ENCODE measurements around the gene ESRP2.

Gene ESRP2

GRCh38 chr16:68226116-68226515 is 9.8 kb downstream of the ESRP2 start:
- H3K9me3 ChIP-seq (ENCODE audit: control insufficient read depth, insufficient read depth, low read depth, low read length): no peaks in the 10 kb centered on the region
- H3K36me3 ChIP-seq (ENCODE audit: control insufficient read depth in 2 of 2, insufficient read depth in 1 of 2, low read length in 2 of 2): peaks cover 0 to 44% of the 10 kb centered on the region in 2 experiments; a peak in 1 of 3 replicates
- ChIA-PET POLR2A (no interaction called here), CTCF (interaction anchor here (1.0 to 1.6 kb wide), 2 partner anchors 13 to 102 kb away, joined by 4 to 5 read pairs; no protein-coding TSS in a partner anchor)
- H3K4me3 ChIP-seq (ENCODE audit: low read depth, low read length): no peak overlapping the region
- no peak overlapping the region for H3K27ac ChIP-seq (ENCODE audit: extremely low read depth, low read depth, low read length)
- TF ChIP-seq HOXC10 (CRISPR knock-in tag; IDR thresholded peaks at IDR 0.05) (no peak), ZNF16 (tag by site-specific recombination; IDR thresholded peaks at IDR 0.05; ENCODE audit: low read depth) (no peak), ZNF837 (tag by site-specific recombination; IDR thresholded peaks at IDR 0.05) (no peak), ZNF292 (tag by site-specific recombination; IDR thresholded peaks at IDR 0.05; ENCODE audit: borderline replicate concordance, low read depth) (no peak), ZSCAN30 (tag by site-specific recombination; IDR thresholded peaks at IDR 0.05) (no peak), ZXDB (tag by site-specific recombination; IDR thresholded peaks at IDR 0.05) (no peak), ZBTB49 (tag by site-specific recombination; IDR thresholded peaks at IDR 0.05; ENCODE audit: low read depth) (no peak), ZNF707 (tag by site-specific recombination; IDR thresholded peaks at IDR 0.05) (no peak)
- TF ChIP-seq, protein P1, sequence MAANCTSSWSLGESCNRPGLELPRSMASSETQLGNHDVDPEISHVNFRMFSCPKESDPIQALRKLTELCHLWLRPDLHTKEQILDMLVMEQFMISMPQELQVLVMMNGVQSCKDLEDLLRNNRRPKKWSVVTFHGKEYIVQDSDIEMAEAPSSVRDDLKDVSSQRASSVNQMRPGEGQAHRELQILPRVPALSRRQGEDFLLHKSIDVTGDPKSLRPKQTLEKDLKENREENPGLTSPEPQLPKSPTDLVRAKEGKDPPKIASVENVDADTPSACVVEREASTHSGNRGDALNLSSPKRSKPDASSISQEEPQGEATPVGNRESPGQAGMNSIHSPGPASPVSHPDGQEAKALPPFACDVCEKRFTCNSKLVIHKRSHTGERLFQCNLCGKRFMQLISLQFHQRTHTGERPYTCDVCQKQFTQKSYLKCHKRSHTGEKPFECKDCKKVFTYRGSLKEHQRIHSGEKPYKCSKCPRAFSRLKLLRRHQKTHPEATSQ (tag by site-specific recombination; IDR thresholded peaks at IDR 0.05): no peak
- TF ChIP-seq, protein P2, sequence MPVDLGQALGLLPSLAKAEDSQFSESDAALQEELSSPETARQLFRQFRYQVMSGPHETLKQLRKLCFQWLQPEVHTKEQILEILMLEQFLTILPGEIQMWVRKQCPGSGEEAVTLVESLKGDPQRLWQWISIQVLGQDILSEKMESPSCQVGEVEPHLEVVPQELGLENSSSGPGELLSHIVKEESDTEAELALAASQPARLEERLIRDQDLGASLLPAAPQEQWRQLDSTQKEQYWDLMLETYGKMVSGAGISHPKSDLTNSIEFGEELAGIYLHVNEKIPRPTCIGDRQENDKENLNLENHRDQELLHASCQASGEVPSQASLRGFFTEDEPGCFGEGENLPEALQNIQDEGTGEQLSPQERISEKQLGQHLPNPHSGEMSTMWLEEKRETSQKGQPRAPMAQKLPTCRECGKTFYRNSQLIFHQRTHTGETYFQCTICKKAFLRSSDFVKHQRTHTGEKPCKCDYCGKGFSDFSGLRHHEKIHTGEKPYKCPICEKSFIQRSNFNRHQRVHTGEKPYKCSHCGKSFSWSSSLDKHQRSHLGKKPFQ (tag by site-specific recombination; IDR thresholded peaks at IDR 0.05): no peak
- TF ChIP-seq, protein P3, sequence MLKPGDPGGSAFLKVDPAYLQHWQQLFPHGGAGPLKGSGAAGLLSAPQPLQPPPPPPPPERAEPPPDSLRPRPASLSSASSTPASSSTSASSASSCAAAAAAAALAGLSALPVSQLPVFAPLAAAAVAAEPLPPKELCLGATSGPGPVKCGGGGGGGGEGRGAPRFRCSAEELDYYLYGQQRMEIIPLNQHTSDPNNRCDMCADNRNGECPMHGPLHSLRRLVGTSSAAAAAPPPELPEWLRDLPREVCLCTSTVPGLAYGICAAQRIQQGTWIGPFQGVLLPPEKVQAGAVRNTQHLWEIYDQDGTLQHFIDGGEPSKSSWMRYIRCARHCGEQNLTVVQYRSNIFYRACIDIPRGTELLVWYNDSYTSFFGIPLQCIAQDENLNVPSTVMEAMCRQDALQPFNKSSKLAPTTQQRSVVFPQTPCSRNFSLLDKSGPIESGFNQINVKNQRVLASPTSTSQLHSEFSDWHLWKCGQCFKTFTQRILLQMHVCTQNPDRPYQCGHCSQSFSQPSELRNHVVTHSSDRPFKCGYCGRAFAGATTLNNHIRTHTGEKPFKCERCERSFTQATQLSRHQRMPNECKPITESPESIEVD (tag by site-specific recombination; IDR thresholded peaks at IDR 0.05): no peak
- no peaks in the 10 kb centered on the region for H3K4me1 ChIP-seq (ENCODE audit: control insufficient read depth, insufficient read depth, low read length)

GRCh38 chr16:68223072-68223471 is 12.9 kb downstream of the ESRP2 start:
- ChIA-PET CTCF (interaction anchor here (0.5 kb wide), 1 partner anchor 194 kb away, joined by 3 read pairs; no protein-coding TSS in a partner anchor), POLR2A (no interaction called here)
- peaks cover 0 to 20% of the 10 kb centered on the region in 2 experiments; a peak in 1 of 3 replicates for H3K36me3 ChIP-seq (ENCODE audit: control insufficient read depth in 2 of 2, insufficient read depth in 1 of 2, low read length in 2 of 2)
- no peak overlapping the region for H3K4me3 ChIP-seq (ENCODE audit: low read depth, low read length)
- H3K9me3 ChIP-seq (ENCODE audit: control insufficient read depth, insufficient read depth, low read depth, low read length): no peaks in the 10 kb centered on the region
- H3K27ac ChIP-seq (ENCODE audit: extremely low read depth, low read depth, low read length): no peak overlapping the region
- no peaks in the 10 kb centered on the region for H3K4me1 ChIP-seq (ENCODE audit: control insufficient read depth, insufficient read depth, low read length)
- TF ChIP-seq TRIM28 (IDR thresholded peaks at IDR 0.05; ENCODE audit: borderline replicate concordance, low read length): no peak
- no peak for TF ChIP-seq ZNF837 (tag by site-specific recombination; IDR thresholded peaks at IDR 0.05)
- TF ChIP-seq ZNF548 (tag by site-specific recombination; IDR thresholded peaks at IDR 0.05): no peak
- no peak for TF ChIP-seq ZNF324 (tag by site-specific recombination; IDR thresholded peaks at IDR 0.05)
- TF ChIP-seq ZNF514 (tag by site-specific recombination; IDR thresholded peaks at IDR 0.05): no peak
- TF ChIP-seq ZFP3 (tag by site-specific recombination; IDR thresholded peaks at IDR 0.05; ENCODE audit: low read depth): no peak
- no peak for TF ChIP-seq ZNF549 (tag by site-specific recombination; IDR thresholded peaks at IDR 0.05)
- no peak for TF ChIP-seq OVOL3 (tag by site-specific recombination; IDR thresholded peaks at IDR 0.05)
- TF ChIP-seq ZNF707 (tag by site-specific recombination; IDR thresholded peaks at IDR 0.05): no peak
- TF ChIP-seq ZNF785 (tag by site-specific recombination; IDR thresholded peaks at IDR 0.05): no peak
- TF ChIP-seq ZNF521 (tag by site-specific recombination; IDR thresholded peaks at IDR 0.05): no peak
- no peak for TF ChIP-seq ZNF544 (tag by site-specific recombination; IDR thresholded peaks at IDR 0.05)
- TF ChIP-seq ZBTB26 (tag by site-specific recombination; optimal IDR thresholded peaks at IDR 0.05): no peak
- TF ChIP-seq, protein P4, sequence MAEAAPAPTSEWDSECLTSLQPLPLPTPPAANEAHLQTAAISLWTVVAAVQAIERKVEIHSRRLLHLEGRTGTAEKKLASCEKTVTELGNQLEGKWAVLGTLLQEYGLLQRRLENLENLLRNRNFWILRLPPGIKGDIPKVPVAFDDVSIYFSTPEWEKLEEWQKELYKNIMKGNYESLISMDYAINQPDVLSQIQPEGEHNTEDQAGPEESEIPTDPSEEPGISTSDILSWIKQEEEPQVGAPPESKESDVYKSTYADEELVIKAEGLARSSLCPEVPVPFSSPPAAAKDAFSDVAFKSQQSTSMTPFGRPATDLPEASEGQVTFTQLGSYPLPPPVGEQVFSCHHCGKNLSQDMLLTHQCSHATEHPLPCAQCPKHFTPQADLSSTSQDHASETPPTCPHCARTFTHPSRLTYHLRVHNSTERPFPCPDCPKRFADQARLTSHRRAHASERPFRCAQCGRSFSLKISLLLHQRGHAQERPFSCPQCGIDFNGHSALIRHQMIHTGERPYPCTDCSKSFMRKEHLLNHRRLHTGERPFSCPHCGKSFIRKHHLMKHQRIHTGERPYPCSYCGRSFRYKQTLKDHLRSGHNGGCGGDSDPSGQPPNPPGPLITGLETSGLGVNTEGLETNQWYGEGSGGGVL (tag by site-specific recombination; IDR thresholded peaks at IDR 0.05): no peak
- TF ChIP-seq ZNF302 (tag by site-specific recombination; IDR thresholded peaks at IDR 0.05; ENCODE audit: low read depth): no peak
- TF ChIP-seq ZNF157 (tag by site-specific recombination; IDR thresholded peaks at IDR 0.05): no peak

All from HEK293 (cell line).